A549 treated with CpdA at 1 μM for 4 hours (cell line): ENCODE measurements around the gene FAM170B. TPM values are rescaled to one million over a fixed set of nuclear protein-coding genes. Genes with fewer than 3 reads are reported as not detected.

Experiments used
- total RNA-seq: library from RNA; stranded (reverse); fragments of 200-300 nt; extraction: Qiagen RNA extraction; gene quantifications from 5 replicates; pipeline ENCODE4 v1.2.3, GENCODE V29; 2022; ENCODE audit warnings: low read depth

FAM170B gene
- total RNA-seq, result not detected in 5 replicates

GRCh38 chr10:49133706-49134248, at the start of gene FAM170B:
FAM170B (minus strand) TSS chr10:49134021; CDS start chr10:49133918, 103 bp downstream.

GRCh38 chr10:49115015-49115795, 18.6 kb downstream of the FAM170B start, which contains the start of gene VSTM4:
VSTM4 (minus strand) TSS chr10:49115522; CDS start chr10:49115485, 37 bp downstream.

Other genes with a start within 250 kb of the FAM170B start
- gene LRRC18, start 194.2 kb downstream of the FAM170B start, total RNA-seq, result not detected in 5 replicates
- gene VSTM4, start 18.5 kb downstream of the FAM170B start, total RNA-seq, result 0.34 to 0.54 TPM (median 0.39 TPM) in 5 replicates
- not detected in 5 replicates for gene TMEM273, start 54.4 kb upstream of the FAM170B start, total RNA-seq
- not detected in 5 replicates for gene C10orf71, start 165.1 kb upstream of the FAM170B start, total RNA-seq